ENCODE data around the gene RADIL. TPM values are rescaled to one million over a fixed set of nuclear protein-coding genes. Genes with fewer than 3 reads are reported as not detected.

The RADIL gene
- total and polyA plus RNA-seq, 2 of the 13 experiments (the other 11 are each of a cell fraction or from before 2014, with no cell fraction given), result 0.05 to 0.09 TPM

- no TSS peak for BruUV-seq (replicated peaks)
- Histone ChIP-seq H4K20me1 (ENCODE audit: insufficient read depth, low read length) (no peaks in the 10 kb centered on the region), H2AFZ (ENCODE audit: low read length) (no peak overlapping the region), H3K36me3 (replicated peaks in 1 of 2; ENCODE audit: control insufficient read depth in 1 of 2, insufficient read depth in 2 of 2, low read length in 2 of 2) (no peaks in the 10 kb centered on the region), H3K4me2 (ENCODE audit: low read depth, low read length) (no peak overlapping the region), H3K4me1 (ENCODE audit: insufficient read depth, low read length) (peaks cover 8% of the 10 kb centered on the region; the same call in 1 of the 2 replicates), H3K4me3 (replicated peaks in 1 of 3; ENCODE audit: insufficient read depth in 1 of 3, low read depth in 2 of 3, low read length in 3 of 3) (no peak overlapping the region), H3K9me3 (ENCODE audit: low read length) (no peaks in the 10 kb centered on the region), H3K79me2 (ENCODE audit: insufficient read depth, low read length) (no peaks in the 10 kb centered on the region), H3K27ac (ENCODE audit: extremely low read length, insufficient read depth, low read length) (no peak overlapping the region), H3K27me3 (ENCODE audit: control insufficient read depth in 1 of 2, insufficient read depth in 2 of 2, low read length in 2 of 2) (no peaks in the 10 kb centered on the region; a peak in 1 of 5 replicates), H3K9ac (ENCODE audit: insufficient read depth, low read depth, low read length) (no peak overlapping the region)
- WGBS (ENCODE audit: low lambda C conversion rate), result 49% methylated on average over 6 of the region's 8 CpGs
- no peak for TF ChIP-seq CENPBD1 (CRISPR knock-in tag; IDR thresholded peaks at IDR 0.05; ENCODE audit: borderline replicate concordance, low read depth)
- no peak for TF ChIP-seq ZNF503 (CRISPR knock-in tag; IDR thresholded peaks at IDR 0.05)
- FAIRE-seq (no peak), DNase-seq (ENCODE audit: low spot score) (no peak), ATAC-seq (no peak; the same call in 2 of the 3 replicates)
- in situ Hi-C loops (cut with HindIII; ENCODE audit: extremely low pct_ligation_motif_present, low pct_unique_long_range_greater_than_20kb), result no loop called here
- POLR2A ChIA-PET, result no interaction called here
- intact Hi-C loops (cut with micrococcal nuclease; ENCODE audit: unreplicated experiment), result no loop called here
- CTCF ChIA-PET (ENCODE audit: low intra/inter-chr PET ratio, low total read pairs), result no interaction called here
Observed at GRCh38 chr7:4916113-4916512, 32.6 kb upstream of the RADIL start.

GRCh38 chr7:4911111-4911828 is 27.8 kb upstream of the RADIL start:
- intact Hi-C loops (cut with micrococcal nuclease; ENCODE audit: unreplicated experiment) (no loop called here), in situ Hi-C loops (cut with HindIII; ENCODE audit: extremely low pct_ligation_motif_present, low pct_unique_long_range_greater_than_20kb) (no loop called here)
- Histone ChIP-seq H3K4me2 (ENCODE audit: low read depth, low read length) (no peak overlapping the region), H3K27me3 (ENCODE audit: control insufficient read depth in 1 of 2, insufficient read depth in 2 of 2, low read length in 2 of 2) (peaks cover 0 to 7% of the 10 kb centered on the region in 2 experiments; a peak in 1 of 5 replicates), H3K27ac (ENCODE audit: extremely low read length, insufficient read depth, low read length) (no peak overlapping the region), H3K4me1 (ENCODE audit: insufficient read depth, low read length) (peaks cover 8% of the 10 kb centered on the region; the same call in 1 of the 2 replicates), H3K79me2 (ENCODE audit: insufficient read depth, low read length) (no peaks in the 10 kb centered on the region), H3K4me3 (replicated peaks in 1 of 3; ENCODE audit: insufficient read depth in 1 of 3, low read depth in 2 of 3, low read length in 3 of 3) (no peak overlapping the region), H3K36me3 (replicated peaks in 1 of 2; ENCODE audit: control insufficient read depth in 1 of 2, insufficient read depth in 2 of 2, low read length in 2 of 2) (no peaks in the 10 kb centered on the region), H3K9ac (ENCODE audit: insufficient read depth, low read depth, low read length) (no peak overlapping the region), H4K20me1 (ENCODE audit: insufficient read depth, low read length) (no peaks in the 10 kb centered on the region), H2AFZ (ENCODE audit: low read length) (no peak overlapping the region), H3K9me3 (ENCODE audit: low read length) (no peaks in the 10 kb centered on the region)
- 56% methylated on average over 18 of the region's 20 CpGs for WGBS (ENCODE audit: low lambda C conversion rate)
- ATAC-seq, result no peak
- BruUV-seq (replicated peaks), result no TSS peak
- ChIA-PET CTCF (ENCODE audit: low intra/inter-chr PET ratio, low total read pairs) (no interaction called here), POLR2A (no interaction called here)
- no peak for FAIRE-seq
- DNase-seq (ENCODE audit: low spot score), result no peak
- TF ChIP-seq E2F5 (CRISPR knock-in tag; conservative IDR thresholded peaks at IDR 0.05) (no peak), ZNF766 (CRISPR knock-in tag; IDR thresholded peaks at IDR 0.05; ENCODE audit: borderline replicate concordance) (no peak), ZNF335 (CRISPR knock-in tag; IDR thresholded peaks at IDR 0.05) (no peak), ZNF780A (CRISPR knock-in tag; IDR thresholded peaks at IDR 0.05) (no peak), NFATC3 (CRISPR knock-in tag; IDR thresholded peaks at IDR 0.05) (no peak), YEATS2 (CRISPR knock-in tag; IDR thresholded peaks at IDR 0.05; ENCODE audit: borderline replicate concordance) (no peak), ZSCAN25 (CRISPR knock-in tag; IDR thresholded peaks at IDR 0.05) (no peak), ZNF350 (CRISPR knock-in tag; IDR thresholded peaks at IDR 0.05; ENCODE audit: borderline replicate concordance, low read depth) (no peak), PRPF4 (IDR thresholded peaks at IDR 0.05; ENCODE audit: low read depth, low read length, poor library complexity, severe bottlenecking) (no peak), ZBTB7B (CRISPR knock-in tag; IDR thresholded peaks at IDR 0.05) (no peak), ZNF740 (CRISPR knock-in tag; IDR thresholded peaks at IDR 0.05) (no peak), KDM4B (CRISPR knock-in tag; IDR thresholded peaks at IDR 0.05) (no peak)
